PFSK-1 (cell line): ENCODE data around the gene DGKH.

ENCODE experiments used
- FOXP2 ChIP-seq: optimal IDR thresholded peaks from 2 replicates; pipeline ENCODE3; 2011; ENCODE audit warnings: borderline replicate concordance, control low read depth, inconsistent platforms; ENCODE audit not compliant: insufficient read depth; ENCODE audit errors: extremely low read length, extremely low read depth
- POLR2AphosphoS5 ChIP-seq: IDR thresholded peaks from 2 replicates; pipeline ENCODE4 v1.6.1; 2012; ENCODE audit warnings: low read depth, mild to moderate bottlenecking, control low read depth, low read length, moderate library complexity
- REST ChIP-seq, 2 experiments: IDR thresholded peaks; 2 replicates each; pipeline versions ENCODE4 v1.6.1 to v1.8.0; 2011 to 2012; ENCODE audit warnings: low read depth in 2 of 2, low read length in 2 of 2, control low read depth in 1 of 2, inconsistent platforms in 1 of 2, mild to moderate bottlenecking in 1 of 2, moderate library complexity in 1 of 2; ENCODE audit not compliant: insufficient read depth in 1 of 2
- SIN3A ChIP-seq: IDR thresholded peaks from 2 replicates; pipeline ENCODE4 v1.6.1; 2012; ENCODE audit warnings: mild to moderate bottlenecking, low read length, moderate library complexity, borderline replicate concordance; ENCODE audit not compliant: insufficient read depth
- TAF1 ChIP-seq: IDR thresholded peaks from 2 replicates; pipeline ENCODE4 v1.6.1; 2012; ENCODE audit warnings: low read length, control low read depth, borderline replicate concordance; ENCODE audit not compliant: insufficient read depth

Gene DGKH

GRCh38 chr13:42168496-42168895 is 120.0 kb downstream of the DGKH start:
- TF ChIP-seq REST (IDR thresholded peaks at IDR 0.05; ENCODE audit: insufficient read depth in 1 of 2, low read depth in 2 of 2, low read length in 2 of 2): no peak

GRCh38 chr13:42170029-42170428 is 121.6 kb downstream of the DGKH start:
- TF ChIP-seq FOXP2: no peak
- no peak for TF ChIP-seq SIN3A
- TF ChIP-seq TAF1: no peak

GRCh38 chr13:42173789-42174343 is 125.4 kb downstream of the DGKH start:
- TF ChIP-seq SIN3A: no peak
- TF ChIP-seq FOXP2: no peak
- TF ChIP-seq POLR2AphosphoS5: no peak
- no peak for TF ChIP-seq REST (IDR thresholded peaks at IDR 0.05; ENCODE audit: insufficient read depth in 1 of 2, low read depth in 2 of 2, low read length in 2 of 2)
- no peak for TF ChIP-seq TAF1

- TF ChIP-seq REST (IDR thresholded peaks at IDR 0.05; ENCODE audit: insufficient read depth in 1 of 2, low read depth in 2 of 2, low read length in 2 of 2): no peak
Measured at GRCh38 chr13:42174344-42175162, 126.1 kb downstream of the DGKH start.

- TF ChIP-seq REST (IDR thresholded peaks at IDR 0.05; ENCODE audit: insufficient read depth in 1 of 2, low read depth in 2 of 2, low read length in 2 of 2) (no peak), POLR2AphosphoS5 (no peak), FOXP2 (no peak)
Measured at GRCh38 chr13:42176294-42176693, 127.8 kb downstream of the DGKH start.

GRCh38 chr13:42177189-42177588 is 128.7 kb downstream of the DGKH start:
- TF ChIP-seq TAF1: no peak
- TF ChIP-seq POLR2AphosphoS5: no peak
- no peak for TF ChIP-seq FOXP2
- TF ChIP-seq REST (IDR thresholded peaks at IDR 0.05; ENCODE audit: insufficient read depth in 1 of 2, low read depth in 2 of 2, low read length in 2 of 2): no peak
- no peak for TF ChIP-seq SIN3A
